ENCODE data around the gene MLPH.

- TF ChIP-seq CTCF (IDR thresholded peaks at IDR 0.05 in 8 of 11, conservative IDR thresholded peaks at IDR 0.05 in 3 of 11) (no peak), POLR2A (IDR thresholded peaks at IDR 0.05) (no peak)
These were observed 26.6 kb downstream of the MLPH start for GRCh38 chr2:237513693-237514092.
